ENCODE measurements around the gene B3GALT6. TPM values are rescaled to one million over a fixed set of nuclear protein-coding genes. Genes with fewer than 3 reads are reported as not detected.
"Not testable (repeated sequence)": the region's sequence is repeated elsewhere in the genome, so short reads cannot be mapped to it uniquely, and the experiment has no call there.

Gene B3GALT6
- total RNA-seq, 1 experiment from 2014 or later = 27.1 TPM

- H3K18ac ChIP-seq (ENCODE audit: insufficient read length, low read depth, low read length) = no peak overlapping the region
- no peak overlapping the region for H2AFZ ChIP-seq (ENCODE audit: low read length)
- no peak overlapping the region for H3K23ac ChIP-seq (ENCODE audit: insufficient read length, low read depth, low read length)
- no peak overlapping the region for H3K9ac ChIP-seq (ENCODE audit: extremely low read depth, insufficient read length, low read length)
- no peak overlapping the region for H2BK20ac ChIP-seq (ENCODE audit: low read depth, low read length, poor library complexity, severe bottlenecking)
- no peak overlapping the region for H4K91ac ChIP-seq (ENCODE audit: insufficient read length, low read depth, low read length)
- H2BK12ac ChIP-seq (ENCODE audit: insufficient read length, low read depth, low read length) = no peak overlapping the region
- no peak overlapping the region for H3K4me2 ChIP-seq (ENCODE audit: insufficient read depth, insufficient read length, low read length)
- H3K79me2 ChIP-seq (ENCODE audit: insufficient read depth, low read length) = no peaks in the 10 kb centered on the region
- Mint-ChIP-seq H3K9me3 (peaks cover 34 to 44% of the 10 kb centered on the region in 2 experiments), H3K4me3 (no peak overlapping the region), H3K4me1 (no peaks in the 10 kb centered on the region), H3K27ac (no peak overlapping the region), H3K27me3 (ENCODE audit: low read depth) (peaks cover 42% of the 10 kb centered on the region), H3K36me3 (ENCODE audit: insufficient read depth in 1 of 3, low read depth in 3 of 3) (peaks cover 0 to 8% (median 7%) of the 10 kb centered on the region in 3 experiments; a peak in 6 of 7 replicates)
- H2BK15ac ChIP-seq (ENCODE audit: low read depth, low read length) = no peak overlapping the region
- H3K9me3 ChIP-seq (ENCODE audit: control insufficient read depth, low read depth, low read length) = peaks cover 12% of the 10 kb centered on the region
- no peak overlapping the region for H3K56ac ChIP-seq (ENCODE audit: insufficient read length, low read depth, low read length)
- no peak overlapping the region for H3K14ac ChIP-seq (ENCODE audit: insufficient read depth, low read length)
- no peaks in the 10 kb centered on the region for H3K4me1 ChIP-seq (ENCODE audit: insufficient read depth, low read length)
- H2AK5ac ChIP-seq (ENCODE audit: insufficient read length, low read length) = no peak overlapping the region
- no peak overlapping the region for H3K4ac ChIP-seq (ENCODE audit: low read depth, low read length)
- no peaks in the 10 kb centered on the region for H3K23me2 ChIP-seq (ENCODE audit: insufficient read length, low read depth, low read length, poor library complexity, severe bottlenecking)
- no peak overlapping the region for H3K27ac ChIP-seq (ENCODE audit: insufficient read length, low read depth, low read length)
- H3T11ph ChIP-seq (ENCODE audit: low read length) = no peak overlapping the region
- H2BK5ac ChIP-seq (ENCODE audit: insufficient read length, low read length) = no peak overlapping the region
- no peaks in the 10 kb centered on the region for H3K27me3 ChIP-seq (ENCODE audit: insufficient read depth, low read length)
- no peaks in the 10 kb centered on the region for H4K20me1 ChIP-seq (ENCODE audit: control insufficient read depth, insufficient read depth, insufficient read length)
- H4K8ac ChIP-seq (replicated peaks; ENCODE audit: insufficient read length, low read depth, low read length) = no peak overlapping the region
- no peak for DNase-seq
- no peak overlapping the region for H2BK120ac ChIP-seq (ENCODE audit: low read depth, low read length, poor library complexity, severe bottlenecking)
- no CpG with 5 or more reads among the region's 3 CpGs for WGBS (ENCODE audit: extremely low coverage, insufficient read length, low lambda C conversion rate)
- no peak for TF ChIP-seq CTCF (conservative IDR thresholded peaks at IDR 0.05)
- H4K5ac ChIP-seq (ENCODE audit: insufficient read length, low read depth, low read length) = no peak overlapping the region
- H3K79me1 ChIP-seq (ENCODE audit: insufficient read depth, low read depth, low read length, poor library complexity, severe bottlenecking) = no peaks in the 10 kb centered on the region
These were observed 37.3 kb upstream of the B3GALT6 start for GRCh38 chr1:1194723-1195122.

- H3K18ac ChIP-seq (ENCODE audit: insufficient read length, low read depth, low read length); H3K4me2 ChIP-seq (ENCODE audit: insufficient read depth, insufficient read length, low read length); H3K4ac ChIP-seq (ENCODE audit: low read depth, low read length); H2BK20ac ChIP-seq (ENCODE audit: low read depth, low read length, poor library complexity, severe bottlenecking); H3K4me1 ChIP-seq (ENCODE audit: insufficient read depth, low read length); H2BK15ac ChIP-seq (ENCODE audit: low read depth, low read length); H3K9ac ChIP-seq (ENCODE audit: extremely low read depth, insufficient read length, low read length); H3K4me1 Mint-ChIP-seq; H3K56ac ChIP-seq (ENCODE audit: insufficient read length, low read depth, low read length); H3K79me2 ChIP-seq (ENCODE audit: insufficient read depth, low read length); H3K23me2 ChIP-seq (ENCODE audit: insufficient read length, low read depth, low read length, poor library complexity, severe bottlenecking); H2BK12ac ChIP-seq (ENCODE audit: insufficient read length, low read depth, low read length); H2AK5ac ChIP-seq (ENCODE audit: insufficient read length, low read length); H4K5ac ChIP-seq (ENCODE audit: insufficient read length, low read depth, low read length); H2BK5ac ChIP-seq (ENCODE audit: insufficient read length, low read length); H2AFZ ChIP-seq (ENCODE audit: low read length); H3K36me3 Mint-ChIP-seq (ENCODE audit: insufficient read depth in 1 of 3, low read depth in 3 of 3); H3K27ac Mint-ChIP-seq; H3K14ac ChIP-seq (ENCODE audit: insufficient read depth, low read length); H3K4me3 Mint-ChIP-seq; H4K8ac ChIP-seq (replicated peaks; ENCODE audit: insufficient read length, low read depth, low read length); DNase-seq; H3K79me1 ChIP-seq (ENCODE audit: insufficient read depth, low read depth, low read length, poor library complexity, severe bottlenecking); H3K27me3 ChIP-seq (ENCODE audit: insufficient read depth, low read length); H4K20me1 ChIP-seq (ENCODE audit: control insufficient read depth, insufficient read depth, insufficient read length); H3K23ac ChIP-seq (ENCODE audit: insufficient read length, low read depth, low read length); H3T11ph ChIP-seq (ENCODE audit: low read length); H2BK120ac ChIP-seq (ENCODE audit: low read depth, low read length, poor library complexity, severe bottlenecking); H3K27ac ChIP-seq (ENCODE audit: insufficient read length, low read depth, low read length); H4K91ac ChIP-seq (ENCODE audit: insufficient read length, low read depth, low read length): not testable (repeated sequence)
- H3K9me3 ChIP-seq (ENCODE audit: control insufficient read depth, low read depth, low read length) = peaks cover 12% of the 10 kb centered on the region
- peaks cover 30 to 41% of the 10 kb centered on the region in 2 experiments for H3K9me3 Mint-ChIP-seq
- peaks cover 41% of the 10 kb centered on the region for H3K27me3 Mint-ChIP-seq (ENCODE audit: low read depth)
- WGBS (ENCODE audit: extremely low coverage, insufficient read length, low lambda C conversion rate) = no CpG with 5 or more reads among the region's 6 CpGs
These were observed 36.3 kb upstream of the B3GALT6 start for GRCh38 chr1:1195726-1196125.

Measured in H9 (cell line).